Hepatocyte (in vitro differentiated cells): Measurements from ENCODE around the gene HNRNPH2. TPM values are rescaled to one million over a fixed set of nuclear protein-coding genes. Genes with fewer than 3 reads are reported as not detected.

Experiments
- DNase-seq: peaks from one replicate; pipeline ENCODE4 v3.0.0-alpha.2; 2016; ENCODE audit warnings: low spot score
- H2AFZ ChIP-seq: fragments of 200-600 bp; sonication (generic); 2 replicates; pipeline ENCODE4 v1.6.0; 2016; ENCODE audit warnings: antibody characterized with exemption, mild to moderate bottlenecking
- H3K27ac ChIP-seq: fragments of 200-600 bp; sonication (generic); 2 replicates; pipeline ENCODE4 v1.5.1; 2016; ENCODE audit warnings: mild to moderate bottlenecking
- H3K27me3 ChIP-seq: fragments of 200-600 bp; sonication (generic); 2 replicates; pipeline ENCODE4 v1.6.1; 2016
- H3K36me3 ChIP-seq: fragments of 200-600 bp; sonication (generic); replicated peaks from 2 replicates; pipeline ENCODE4 v1.5.1; 2016; ENCODE audit warnings: low read depth; ENCODE audit not compliant: insufficient read depth
- H3K4me1 ChIP-seq: fragments of 200-600 bp; sonication (generic); 2 replicates; pipeline ENCODE4 v1.5.1; 2016; ENCODE audit warnings: mild to moderate bottlenecking, moderate library complexity; ENCODE audit not compliant: insufficient read depth
- H3K4me2 ChIP-seq: fragments of 200-600 bp; sonication (generic); 2 replicates; pipeline ENCODE4 v1.6.0; 2016
- H3K4me3 ChIP-seq: fragments of 200-600 bp; sonication (generic); 2 replicates; pipeline ENCODE4 v1.5.1; 2016; ENCODE audit warnings: mild to moderate bottlenecking
- H3K79me2 ChIP-seq: fragments of 200-600 bp; sonication (generic); 2 replicates; pipeline ENCODE4 v1.6.0; 2017; ENCODE audit warnings: mild to moderate bottlenecking
- H3K9me2 ChIP-seq: fragments of 200-600 bp; sonication (generic); replicated peaks from 2 replicates; pipeline ENCODE4 v1.6.0; 2017; ENCODE audit warnings: mild to moderate bottlenecking; ENCODE audit not compliant: insufficient read depth
- H3K9me3 ChIP-seq: fragments of 200-600 bp; sonication (generic); 2 replicates; pipeline ENCODE4 v1.5.1; 2016; ENCODE audit warnings: low read depth, mild to moderate bottlenecking
- H4K20me1 ChIP-seq: fragments of 200-600 bp; sonication (generic); 2 replicates; pipeline ENCODE4 v1.6.0; 2016; ENCODE audit warnings: mild to moderate bottlenecking; ENCODE audit not compliant: insufficient read depth, poor library complexity, severe bottlenecking
- EZH2 ChIP-seq: fragments of 200-600 bp; sonication (generic); IDR thresholded peaks from 2 replicates; pipeline ENCODE4 v1.6.1; 2016; ENCODE audit warnings: antibody characterized with exemption, mild to moderate bottlenecking, borderline replicate concordance
- EZH2phosphoT487 ChIP-seq: fragments of 200-600 bp; sonication (generic); IDR thresholded peaks from one replicate; pipeline ENCODE4 v1.6.1; 2018; ENCODE audit warnings: antibody characterized with exemption, mild to moderate bottlenecking, low read depth, moderate library complexity; ENCODE audit not compliant: unreplicated experiment, severe bottlenecking
- WGBS: methylation state at CpG from one replicate; pipeline ENCODE4 v1.1.6; 2016; ENCODE audit warnings: low lambda C conversion rate; ENCODE audit errors: missing lambda C conversion rate; 5-methylcytosine and 5-hydroxymethylcytosine counted together
- polyA plus RNA-seq: library from polyadenylated mRNA; unstranded; fragments of >200 nt; fragmentation: Nextera tagmentation; extraction: Ambion mirVana; gene quantifications from 2 replicates; pipeline ENCODE4 v1.2.1, GENCODE V29; 2016
- total RNA-seq: library from RNA; depleted of rRNA; stranded (reverse); fragments of >200 nt; gene quantifications from 2 replicates; pipeline ENCODE4 v1.2.3, GENCODE V29; 2014
- TF ChIP-seq, protein P1 (sequence below): fragments of 200-600 bp; sonication (generic); IDR thresholded peaks from 2 replicates; pipeline ENCODE4 v1.5.1; 2016; ENCODE audit warnings: antibody characterized with exemption, mild to moderate bottlenecking; ENCODE audit not compliant: poor library complexity

HNRNPH2 gene
- total and polyA plus RNA-seq, 2 experiments from 2014 or later: 76.0 to 112 TPM

DNA sequence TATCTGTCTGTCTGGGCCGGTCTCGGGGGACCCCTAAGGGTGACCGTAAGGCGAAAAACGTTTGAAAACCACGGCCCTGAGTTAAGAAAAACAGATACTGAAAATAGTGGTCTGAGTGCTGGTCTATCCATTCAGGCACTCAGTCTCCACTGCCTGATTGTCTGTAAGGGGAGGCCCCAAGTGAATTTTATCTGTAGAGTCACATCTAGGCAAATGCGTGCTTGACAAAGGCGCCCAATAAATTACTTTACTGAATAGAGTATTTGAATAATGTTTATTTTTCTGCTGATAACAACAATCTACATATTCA is 465 bp downstream of the HNRNPH2 start:
- no peaks in the 10 kb centered on the region for H3K4me1 ChIP-seq
- peaks cover 12% of the 10 kb centered on the region for H4K20me1 ChIP-seq
- H2AFZ ChIP-seq: no peak overlapping the region
- peak overlapping the region; percentile 62 for H3K4me3 ChIP-seq
- H3K4me2 ChIP-seq: peak overlapping the region; percentile 74
- H3K79me2 ChIP-seq: peaks cover 66% of the 10 kb centered on the region
- H3K9me3 ChIP-seq: no peaks in the 10 kb centered on the region
- H3K27me3 ChIP-seq: no peaks in the 10 kb centered on the region
- no peak for DNase-seq
- H3K27ac ChIP-seq: peak overlapping the region; percentile 97
- TF ChIP-seq EZH2: no peak
- TF ChIP-seq EZH2phosphoT487: no peak
- TF ChIP-seq, protein P1, sequence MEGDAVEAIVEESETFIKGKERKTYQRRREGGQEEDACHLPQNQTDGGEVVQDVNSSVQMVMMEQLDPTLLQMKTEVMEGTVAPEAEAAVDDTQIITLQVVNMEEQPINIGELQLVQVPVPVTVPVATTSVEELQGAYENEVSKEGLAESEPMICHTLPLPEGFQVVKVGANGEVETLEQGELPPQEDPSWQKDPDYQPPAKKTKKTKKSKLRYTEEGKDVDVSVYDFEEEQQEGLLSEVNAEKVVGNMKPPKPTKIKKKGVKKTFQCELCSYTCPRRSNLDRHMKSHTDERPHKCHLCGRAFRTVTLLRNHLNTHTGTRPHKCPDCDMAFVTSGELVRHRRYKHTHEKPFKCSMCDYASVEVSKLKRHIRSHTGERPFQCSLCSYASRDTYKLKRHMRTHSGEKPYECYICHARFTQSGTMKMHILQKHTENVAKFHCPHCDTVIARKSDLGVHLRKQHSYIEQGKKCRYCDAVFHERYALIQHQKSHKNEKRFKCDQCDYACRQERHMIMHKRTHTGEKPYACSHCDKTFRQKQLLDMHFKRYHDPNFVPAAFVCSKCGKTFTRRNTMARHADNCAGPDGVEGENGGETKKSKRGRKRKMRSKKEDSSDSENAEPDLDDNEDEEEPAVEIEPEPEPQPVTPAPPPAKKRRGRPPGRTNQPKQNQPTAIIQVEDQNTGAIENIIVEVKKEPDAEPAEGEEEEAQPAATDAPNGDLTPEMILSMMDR: no peak
- no peaks in the 10 kb centered on the region for H3K36me3 ChIP-seq
- 47% methylated on average over 8 of the region's 8 CpGs for WGBS
- H3K9me2 ChIP-seq: no peaks in the 10 kb centered on the region

DNA sequence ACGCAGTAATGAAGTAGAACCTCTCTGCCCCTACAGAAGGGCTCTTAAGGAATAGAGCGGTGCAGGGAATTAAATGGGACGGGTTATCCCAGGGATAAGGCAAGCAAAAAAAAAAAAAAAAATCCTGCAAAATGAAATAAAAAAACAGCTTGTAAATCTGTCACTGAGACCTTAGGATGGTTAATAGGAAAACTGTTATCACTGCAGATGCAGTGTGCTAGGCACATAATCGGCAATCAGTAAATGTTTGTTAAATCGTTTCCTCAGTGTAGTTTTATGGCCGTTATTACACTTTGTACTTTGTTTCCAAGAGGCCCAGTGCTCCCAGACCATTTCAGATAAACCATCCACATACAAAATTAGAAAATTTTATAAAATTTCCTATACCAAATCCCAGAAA is 1.0 kb downstream of the HNRNPH2 start:
- Histone ChIP-seq H3K36me3 (no peaks in the 10 kb centered on the region), H3K4me1 (no peaks in the 10 kb centered on the region), H3K27ac (peak overlapping the region; percentile 97), H3K79me2 (peaks cover 66% of the 10 kb centered on the region), H3K4me3 (peak overlapping the region; percentile 62), H3K4me2 (peak overlapping the region; percentile 74), H2AFZ (no peak overlapping the region), H3K9me3 (no peaks in the 10 kb centered on the region), H3K9me2 (no peaks in the 10 kb centered on the region), H3K27me3 (no peaks in the 10 kb centered on the region), H4K20me1 (peaks cover 12% of the 10 kb centered on the region)
- 49% methylated on average over 6 of the region's 6 CpGs for WGBS
- TF ChIP-seq, protein P1: no peak
- TF ChIP-seq EZH2phosphoT487: no peak
- TF ChIP-seq EZH2: no peak
- DNase-seq: peak; percentile 17

DNA sequence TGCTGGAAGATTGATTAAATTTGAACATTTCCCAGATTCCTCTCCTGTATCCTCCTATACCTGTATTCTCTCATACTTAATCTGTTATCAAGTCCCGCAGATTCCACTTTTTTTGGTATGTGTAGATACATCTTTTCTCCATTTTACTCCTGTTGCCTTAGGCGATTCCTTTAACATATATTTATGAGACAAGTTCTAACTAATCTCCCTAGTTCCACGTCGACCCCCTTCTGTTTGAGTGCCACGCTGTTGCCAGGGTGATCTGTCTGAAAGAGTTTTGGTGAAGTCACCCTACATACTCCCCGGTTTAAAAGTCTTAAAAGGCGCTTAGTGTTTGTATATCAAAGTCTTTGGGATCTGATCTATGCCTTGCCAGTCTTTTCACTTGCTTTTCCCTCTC is 2.4 kb downstream of the HNRNPH2 start:
- no peak overlapping the region for H2AFZ ChIP-seq
- DNase-seq: no peak
- H3K36me3 ChIP-seq: no peaks in the 10 kb centered on the region
- H3K27me3 ChIP-seq: no peaks in the 10 kb centered on the region
- WGBS: 57% methylated on average over 7 of the region's 7 CpGs
- H3K27ac ChIP-seq: peak overlapping the region; percentile 34
- no peaks in the 10 kb centered on the region for H3K9me2 ChIP-seq
- no peaks in the 10 kb centered on the region for H3K9me3 ChIP-seq
- peak overlapping the region; percentile 74 for H3K4me2 ChIP-seq
- peaks cover 58% of the 10 kb centered on the region for H3K79me2 ChIP-seq
- H3K4me1 ChIP-seq: no peaks in the 10 kb centered on the region
- peaks cover 12% of the 10 kb centered on the region for H4K20me1 ChIP-seq
- H3K4me3 ChIP-seq: no peak overlapping the region
- TF ChIP-seq, protein P1: no peak
- no peak for TF ChIP-seq EZH2phosphoT487
- TF ChIP-seq EZH2: no peak

DNA sequence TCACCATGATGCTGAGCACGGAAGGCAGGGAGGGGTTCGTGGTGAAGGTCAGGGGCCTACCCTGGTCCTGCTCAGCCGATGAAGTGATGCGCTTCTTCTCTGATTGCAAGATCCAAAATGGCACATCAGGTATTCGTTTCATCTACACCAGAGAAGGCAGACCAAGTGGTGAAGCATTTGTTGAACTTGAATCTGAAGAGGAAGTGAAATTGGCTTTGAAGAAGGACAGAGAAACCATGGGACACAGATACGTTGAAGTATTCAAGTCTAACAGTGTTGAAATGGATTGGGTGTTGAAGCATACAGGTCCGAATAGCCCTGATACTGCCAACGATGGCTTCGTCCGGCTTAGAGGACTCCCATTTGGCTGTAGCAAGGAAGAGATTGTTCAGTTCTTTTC is 4.0 kb downstream of the HNRNPH2 start:
- H2AFZ ChIP-seq: no peak overlapping the region
- no peak overlapping the region for H3K27ac ChIP-seq
- no peak overlapping the region for H3K4me3 ChIP-seq
- peaks cover 7% of the 10 kb centered on the region for H3K4me1 ChIP-seq
- WGBS: 91% methylated on average over 10 of the region's 10 CpGs
- H4K20me1 ChIP-seq: peaks cover 12% of the 10 kb centered on the region
- peaks cover 49% of the 10 kb centered on the region for H3K79me2 ChIP-seq
- no peaks in the 10 kb centered on the region for H3K9me3 ChIP-seq
- no peaks in the 10 kb centered on the region for H3K27me3 ChIP-seq
- no peak for DNase-seq
- no peak overlapping the region for H3K4me2 ChIP-seq
- no peaks in the 10 kb centered on the region for H3K36me3 ChIP-seq
- no peaks in the 10 kb centered on the region for H3K9me2 ChIP-seq
- TF ChIP-seq EZH2phosphoT487: no peak
- TF ChIP-seq, protein P1: no peak
- no peak for TF ChIP-seq EZH2
